NT2/D1 (cell line): ENCODE results near the gene TRNAU1AP.

Source experiments
- SUZ12 ChIP-seq: IDR thresholded peaks from 2 replicates; pipeline ENCODE4 v1.6.1; 2011; ENCODE audit not compliant: insufficient read length, insufficient read depth; ENCODE audit errors: extremely low read depth
- YY1 ChIP-seq: IDR thresholded peaks from 2 replicates; pipeline ENCODE4 v1.6.1; 2011; ENCODE audit not compliant: insufficient read length, insufficient read depth
- ZNF274 ChIP-seq: IDR thresholded peaks from 2 replicates; pipeline ENCODE4 v1.6.1; 2011; ENCODE audit warnings: mild to moderate bottlenecking, low read depth, low read length

DNA sequence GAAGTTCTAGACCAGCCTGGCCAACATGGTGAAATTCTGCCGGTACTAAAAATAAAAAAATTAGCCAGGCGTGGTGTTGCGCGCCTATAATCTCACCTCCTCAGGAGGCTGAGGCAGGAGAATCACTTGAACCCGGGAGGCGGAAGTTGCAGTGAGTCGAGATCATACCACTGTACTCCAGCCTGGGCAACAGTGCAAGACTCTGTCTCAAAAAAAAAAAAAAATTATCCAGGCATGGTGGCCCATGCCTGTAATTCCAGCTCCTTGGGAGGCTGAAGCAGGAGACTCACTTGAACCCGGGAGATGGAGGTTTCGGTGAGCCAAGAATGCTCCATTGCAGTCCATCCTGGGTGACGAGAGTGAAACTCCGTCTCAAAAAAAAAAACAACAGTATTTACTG lies 20.7 kb downstream of the TRNAU1AP start:
- TF ChIP-seq SUZ12 (no peak), YY1 (no peak), ZNF274 (no peak)
